Hematopoietic multipotent progenitor cell treated with erythropoietin and hydrocortisone succinate and interleukin-3 and kit ligand, for 6 days (in vitro differentiated cells): ENCODE measurements around the gene UTS2.

Experiments used
- DNase-seq: peaks from one replicate; pipeline ENCODE4 v3.0.0-alpha.2; 2015

Gene UTS2

GRCh38 chr1:7809742-7810141, 43.1 kb downstream of the UTS2 start:
- DNase-seq, result no peak

- DNase-seq, result peak; percentile 76
Measured at GRCh38 chr1:7808253-7808844, 44.5 kb downstream of the UTS2 start.

- DNase-seq, result no peak
Measured at GRCh38 chr1:7805460-7805859, 47.4 kb downstream of the UTS2 start.
